Neural progenitor cell (in vitro differentiated cells): ENCODE data around the gene COL23A1.

Experiments used
- EZH2 ChIP-seq: fragments of 200-600 bp; sonication (generic); IDR thresholded peaks from 2 replicates; pipeline ENCODE4 v1.6.1; 2017; ENCODE audit warnings: antibody characterized with exemption, mild to moderate bottlenecking, moderate library complexity
- EZH2phosphoT487 ChIP-seq: fragments of 200-600 bp; sonication (generic); IDR thresholded peaks from 2 replicates; pipeline ENCODE4 v1.6.1; 2017; ENCODE audit warnings: antibody characterized with exemption

GRCh38 chr5:178366998-178367735 lies 223.0 kb downstream of the COL23A1 start:
- no peak for TF ChIP-seq EZH2
- no peak for TF ChIP-seq EZH2phosphoT487
